Small intestine (tissue), 7 donors: ENCODE data around the gene FHIP1A. TPM values are rescaled to one million over a fixed set of nuclear protein-coding genes. Genes with fewer than 3 reads are reported as not detected.
A peak's percentile ranks its signal among the peaks of the same experiment; 100 is the strongest.

Source experiments
- DNase-seq, 2 donors: peaks; one replicate each; pipeline versions ENCODE4 v3.0.0 to v3.0.0-alpha.2; 2013
- FAIRE-seq: peaks from 2 replicates; lab custom pipeline; 2012; peaks lifted over from hg19 to GRCh38; lab: Jason Lieb, UNC
- H3K27ac ChIP-seq, 3 donors: one replicate each; pipeline ENCODE4 v1.5.1; 2013; ENCODE audit warnings: low read length in 2 of 3, mild to moderate bottlenecking in 2 of 3, control low read depth in 1 of 3, inconsistent platforms in 1 of 3, low read depth in 1 of 3, moderate library complexity in 1 of 3
- H3K27me3 ChIP-seq, 3 donors: one replicate each; pipeline ENCODE4 v1.6.1; 2013; ENCODE audit warnings: low read length in 3 of 3, inconsistent platforms in 1 of 3; ENCODE audit not compliant: control insufficient read depth in 3 of 3, insufficient read depth in 3 of 3
- H3K36me3 ChIP-seq, 3 donors: one replicate each; pipeline ENCODE4 v1.6.1; 2013; ENCODE audit warnings: low read length in 3 of 3, inconsistent platforms in 1 of 3, low read depth in 1 of 3, mild to moderate bottlenecking in 1 of 3, moderate library complexity in 1 of 3; ENCODE audit not compliant: control insufficient read depth in 3 of 3, insufficient read depth in 2 of 3
- H3K4me1 ChIP-seq, 3 donors: one replicate each; pipeline ENCODE4 v1.6.1; 2013; ENCODE audit warnings: low read length in 2 of 3, inconsistent platforms in 1 of 3, low read depth in 1 of 3, mild to moderate bottlenecking in 1 of 3, moderate library complexity in 1 of 3; ENCODE audit not compliant: control insufficient read depth in 3 of 3, insufficient read depth in 2 of 3
- H3K4me3 ChIP-seq, 3 donors: one replicate each; pipeline ENCODE4 v1.5.1; 2013; ENCODE audit warnings: low read length in 3 of 3, control low read depth in 1 of 3, inconsistent platforms in 1 of 3, low read depth in 1 of 3, mild to moderate bottlenecking in 1 of 3, moderate library complexity in 1 of 3
- H3K9me3 ChIP-seq, 2 donors: one replicate each; pipeline ENCODE4 v1.6.1; 2013; ENCODE audit warnings: low read depth in 1 of 2, low read length in 1 of 2; ENCODE audit not compliant: control insufficient read depth in 2 of 2, insufficient read depth in 1 of 2
- WGBS, 3 donors: extraction: QIAGEN DNeasy Blood & Tissue Kit; methylation state at CpG; one replicate each; pipeline ENCODE4 v1.1.7; 2013; 5-methylcytosine and 5-hydroxymethylcytosine counted together
- polyA plus RNA-seq, 4 donors: library from polyadenylated mRNA; stranded (reverse) in 3 of 4; unstranded in 1 of 4; fragments of 200-250 nt in 3 of 4; fragments of 120-200 nt in 1 of 4; gene quantifications; one replicate each; pipeline versions ENCODE4 v1.2.1 to v1.2.3, GENCODE V29; 2013
- donor health status: healthy with polysubstance abuse.
- donor health status: control.
- donor health status: control.
- donor health status: Bipolar disorder and iron deficiency.
- donor health status: healthy.

The FHIP1A gene
- polyA plus RNA-seq, 4 donors = 0.67 to 5.4 (median 1.6) TPM

DNA sequence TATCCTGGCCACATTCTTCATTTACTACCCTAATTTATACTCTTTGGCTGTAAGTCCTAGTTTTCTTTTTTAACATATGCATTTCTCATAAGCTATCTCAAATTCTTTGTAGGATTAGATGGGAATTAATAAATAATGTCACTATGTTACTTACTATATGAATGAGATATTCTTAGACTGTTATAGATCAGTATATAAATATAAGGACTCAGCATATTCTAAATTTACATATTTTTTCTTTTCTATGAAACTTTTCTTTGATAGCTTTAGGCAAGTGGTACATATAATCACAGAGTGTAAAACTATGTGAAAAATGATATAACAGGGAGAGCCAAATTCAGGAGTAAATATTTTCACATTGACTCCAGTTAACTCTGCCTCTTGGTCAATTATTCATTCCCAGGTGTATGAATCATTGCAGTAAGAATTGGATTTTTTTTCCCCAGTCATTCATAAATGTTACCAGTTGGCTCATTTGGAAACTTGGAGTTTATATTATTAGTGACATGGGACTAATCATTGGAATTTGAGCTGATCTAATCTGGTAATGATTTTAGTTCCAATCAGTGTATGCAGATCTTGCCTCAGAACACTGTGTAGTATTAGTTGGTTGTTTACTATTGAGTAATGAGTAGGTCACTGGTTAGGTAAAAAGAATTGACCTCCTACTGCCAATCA, 25.3 kb downstream of the FHIP1A start:
- DNase-seq (peak in 1 of 2 donors; percentile 67), FAIRE-seq (no peak)
- Histone ChIP-seq H3K4me1 (peaks cover 0 to 1% (median 0%) of the 10 kb centered on the region in 3 donors), H3K36me3 (no peaks in the 10 kb centered on the region), H3K27me3 (no peaks in the 10 kb centered on the region), H3K9me3 (no peaks in the 10 kb centered on the region), H3K4me3 (no peak overlapping the region), H3K27ac (no peak overlapping the region)

GRCh38 chr4:151436093-151436518, 27.1 kb downstream of the FHIP1A start:
- H3K4me1 ChIP-seq = peaks cover 0 to 1% (median 0%) of the 10 kb centered on the region in 3 donors
- no peak for FAIRE-seq
- no peaks in the 10 kb centered on the region for H3K27me3 ChIP-seq
- no peak overlapping the region for H3K27ac ChIP-seq
- DNase-seq = no peak
- 69 to 70% (median 70%) methylated on average over 4 of the region's 4 CpGs for WGBS, 3 donors
- H3K36me3 ChIP-seq = no peaks in the 10 kb centered on the region
- no peak overlapping the region for H3K4me3 ChIP-seq
- H3K9me3 ChIP-seq = no peaks in the 10 kb centered on the region

DNA sequence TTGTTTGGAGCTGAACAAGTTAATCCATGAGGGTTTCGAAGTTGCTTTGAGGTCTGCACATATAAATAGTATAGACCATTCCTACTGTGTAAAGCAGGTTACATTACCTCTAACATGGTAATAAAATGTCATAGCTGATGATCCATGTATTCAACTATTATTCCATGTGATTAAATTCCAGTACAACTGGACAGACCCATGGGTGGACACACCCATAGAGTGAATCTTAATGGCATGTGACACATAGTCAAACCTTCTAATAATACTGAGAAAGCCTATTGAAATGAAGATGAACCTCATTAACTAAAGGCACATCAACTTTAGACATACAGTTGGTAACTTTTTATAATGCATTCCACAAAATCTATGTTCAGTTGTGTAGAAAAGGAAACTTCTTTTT, 28.5 kb downstream of the FHIP1A start:
- Histone ChIP-seq H3K4me3 (no peak overlapping the region), H3K4me1 (peaks cover 0 to 1% (median 0%) of the 10 kb centered on the region in 3 donors), H3K9me3 (no peaks in the 10 kb centered on the region), H3K36me3 (no peaks in the 10 kb centered on the region), H3K27ac (no peak overlapping the region), H3K27me3 (no peaks in the 10 kb centered on the region)
- WGBS, 3 donors = 72 to 93% (median 78%) methylated on average over 1 of the region's 1 CpG
- no peak for FAIRE-seq
- no peak for DNase-seq

GRCh38 chr4:151438154-151438553, 29.2 kb downstream of the FHIP1A start:
- no peaks in the 10 kb centered on the region for H3K27me3 ChIP-seq
- WGBS, 3 donors = 89 to 93% (median 90%) methylated on average over 6 of the region's 6 CpGs
- no peak overlapping the region for H3K4me3 ChIP-seq
- DNase-seq = no peak
- no peak for FAIRE-seq
- H3K27ac ChIP-seq = no peak overlapping the region
- H3K36me3 ChIP-seq = no peaks in the 10 kb centered on the region
- H3K9me3 ChIP-seq = no peaks in the 10 kb centered on the region
- H3K4me1 ChIP-seq = peaks cover 0 to 1% (median 0%) of the 10 kb centered on the region in 3 donors

GRCh38 chr4:151439320-151439719, 30.3 kb downstream of the FHIP1A start:
- DNase-seq = no peak
- H3K27me3 ChIP-seq = no peaks in the 10 kb centered on the region
- H3K4me3 ChIP-seq = no peak overlapping the region
- H3K27ac ChIP-seq = no peak overlapping the region
- H3K9me3 ChIP-seq = no peaks in the 10 kb centered on the region
- H3K36me3 ChIP-seq = no peaks in the 10 kb centered on the region
- no peak for FAIRE-seq
- H3K4me1 ChIP-seq = no peaks in the 10 kb centered on the region

- Histone ChIP-seq H3K9me3 (no peaks in the 10 kb centered on the region), H3K36me3 (no peaks in the 10 kb centered on the region), H3K4me1 (no peaks in the 10 kb centered on the region), H3K27ac (no peak overlapping the region), H3K27me3 (no peaks in the 10 kb centered on the region), H3K4me3 (no peak overlapping the region)
- 93 to 96% (median 93%) methylated on average over 2 of the region's 2 CpGs for WGBS, 3 donors
- DNase-seq = no peak
- FAIRE-seq = no peak
These were observed 33.0 kb downstream of the FHIP1A start for GRCh38 chr4:151442002-151442401.

DNA sequence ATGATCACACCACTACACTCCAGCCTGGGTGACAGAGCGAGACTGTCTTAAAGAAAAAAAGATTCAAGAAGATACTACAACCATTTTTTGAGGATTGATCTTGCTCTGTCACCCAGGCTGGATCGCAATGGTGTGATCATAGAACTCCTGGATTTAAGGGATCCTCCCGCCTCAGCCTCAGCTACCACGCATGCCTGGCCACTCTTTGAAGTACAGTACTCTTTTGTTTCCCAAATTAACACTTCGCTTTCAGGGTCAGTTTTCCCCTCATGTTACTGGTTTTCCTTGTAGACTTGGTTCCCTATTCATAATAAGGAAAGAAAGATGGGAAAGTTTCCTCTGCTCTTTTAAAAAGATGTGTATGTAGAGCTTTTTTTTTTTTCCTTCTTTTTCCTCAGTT, 34.3 kb downstream of the FHIP1A start:
- H3K27ac ChIP-seq = no peak overlapping the region
- H3K36me3 ChIP-seq = no peaks in the 10 kb centered on the region
- DNase-seq = no peak
- H3K4me1 ChIP-seq = no peaks in the 10 kb centered on the region
- no peak overlapping the region for H3K4me3 ChIP-seq
- no peak for FAIRE-seq
- H3K9me3 ChIP-seq = no peaks in the 10 kb centered on the region
- 69 to 83% (median 78%) methylated on average over 5 of the region's 5 CpGs for WGBS, 3 donors
- H3K27me3 ChIP-seq = no peaks in the 10 kb centered on the region

GRCh38 chr4:151443752-151444151, 34.8 kb downstream of the FHIP1A start:
- no peak for DNase-seq
- H3K4me1 ChIP-seq = no peaks in the 10 kb centered on the region
- FAIRE-seq = no peak
- no peak overlapping the region for H3K4me3 ChIP-seq
- no peak overlapping the region for H3K27ac ChIP-seq
- H3K36me3 ChIP-seq = no peaks in the 10 kb centered on the region
- H3K9me3 ChIP-seq = no peaks in the 10 kb centered on the region
- no peaks in the 10 kb centered on the region for H3K27me3 ChIP-seq
- WGBS, 3 donors = 78 to 95% (median 90%) methylated on average over 6 of the region's 6 CpGs

DNA sequence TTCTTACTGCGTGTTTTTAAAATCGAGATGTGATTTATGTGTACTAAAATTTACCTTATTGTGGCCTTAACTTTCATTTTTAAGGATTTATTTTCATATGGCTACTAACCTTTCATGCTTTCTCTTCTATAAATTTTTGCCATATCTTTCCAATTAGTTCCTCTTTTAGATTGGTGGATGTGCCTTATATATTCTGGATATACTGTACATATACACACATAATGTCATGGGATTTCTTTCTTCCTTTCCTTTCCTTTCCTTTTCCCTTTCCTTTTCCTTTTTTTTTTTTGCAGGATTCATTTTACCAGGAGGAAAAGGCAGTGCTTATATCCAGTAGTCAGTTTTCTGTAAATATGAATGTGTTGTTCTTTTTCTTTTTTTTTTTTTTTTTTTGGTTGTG, 37.2 kb downstream of the FHIP1A start:
- Histone ChIP-seq H3K4me1 (no peaks in the 10 kb centered on the region), H3K9me3 (no peaks in the 10 kb centered on the region), H3K27me3 (no peaks in the 10 kb centered on the region), H3K4me3 (no peak overlapping the region), H3K36me3 (no peaks in the 10 kb centered on the region), H3K27ac (no peak overlapping the region)
- 93 to 97% (median 94%) methylated on average over 2 of the region's 2 CpGs for WGBS, 3 donors
- DNase-seq (no peak), FAIRE-seq (no peak)
